Loucy (cell line): ENCODE results near the gene CTXN3.

ENCODE experiments used
- EZH2phosphoT487 ChIP-seq: fragments of 200-600 bp; IDR thresholded peaks from 2 replicates; pipeline ENCODE4 v1.6.1; 2018; ENCODE audit warnings: antibody characterized with exemption, mild to moderate bottlenecking, moderate library complexity, borderline replicate concordance
- TF ChIP-seq, protein P1 (sequence below): fragments of 200-600 bp; sonication (generic); conservative IDR thresholded peaks from 2 replicates; pipeline ENCODE4 v1.5.1; 2014; ENCODE audit warnings: mild to moderate bottlenecking, antibody characterized with exemption, low read length

DNA sequence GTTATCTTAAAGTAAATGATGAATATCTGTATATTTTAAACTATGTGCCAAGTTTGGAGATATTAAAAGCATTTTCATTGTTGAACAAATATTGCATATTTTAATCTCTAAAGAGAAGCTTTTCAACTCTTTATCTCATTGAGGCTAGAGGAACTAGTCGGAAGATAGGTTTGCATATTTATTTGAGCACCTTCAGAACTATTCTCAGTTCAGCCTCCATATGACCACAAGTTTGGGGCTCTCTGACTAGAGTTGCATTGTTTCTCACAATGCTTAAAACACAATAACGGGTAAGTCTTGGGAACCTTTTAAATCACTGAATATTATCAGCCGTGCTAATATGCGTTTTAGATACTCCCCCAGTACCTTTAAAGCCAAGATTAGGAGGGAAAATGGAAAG lies 47.3 kb upstream of the CTXN3 start:
- TF ChIP-seq, protein P1, sequence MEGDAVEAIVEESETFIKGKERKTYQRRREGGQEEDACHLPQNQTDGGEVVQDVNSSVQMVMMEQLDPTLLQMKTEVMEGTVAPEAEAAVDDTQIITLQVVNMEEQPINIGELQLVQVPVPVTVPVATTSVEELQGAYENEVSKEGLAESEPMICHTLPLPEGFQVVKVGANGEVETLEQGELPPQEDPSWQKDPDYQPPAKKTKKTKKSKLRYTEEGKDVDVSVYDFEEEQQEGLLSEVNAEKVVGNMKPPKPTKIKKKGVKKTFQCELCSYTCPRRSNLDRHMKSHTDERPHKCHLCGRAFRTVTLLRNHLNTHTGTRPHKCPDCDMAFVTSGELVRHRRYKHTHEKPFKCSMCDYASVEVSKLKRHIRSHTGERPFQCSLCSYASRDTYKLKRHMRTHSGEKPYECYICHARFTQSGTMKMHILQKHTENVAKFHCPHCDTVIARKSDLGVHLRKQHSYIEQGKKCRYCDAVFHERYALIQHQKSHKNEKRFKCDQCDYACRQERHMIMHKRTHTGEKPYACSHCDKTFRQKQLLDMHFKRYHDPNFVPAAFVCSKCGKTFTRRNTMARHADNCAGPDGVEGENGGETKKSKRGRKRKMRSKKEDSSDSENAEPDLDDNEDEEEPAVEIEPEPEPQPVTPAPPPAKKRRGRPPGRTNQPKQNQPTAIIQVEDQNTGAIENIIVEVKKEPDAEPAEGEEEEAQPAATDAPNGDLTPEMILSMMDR: no peak
- no peak for TF ChIP-seq EZH2phosphoT487
